Thyroid gland (tissue), 4 donors: ENCODE results near the gene TRIM36.

ENCODE experiments used
- CTCF ChIP-seq, 6 experiments: fragments of 200-600 bp in 3 of 6; fragments of 450-650 bp in 3 of 6; sonication (generic) in 3 of 6; IDR thresholded peaks; one replicate each; pipeline ENCODE4 v1.5.1; 2016 to 2019; ENCODE audit warnings: antibody characterized with exemption in 6 of 6, mild to moderate bottlenecking in 2 of 6, inconsistent platforms in 1 of 6, moderate library complexity in 1 of 6
- POLR2A ChIP-seq, 2 donors: fragments of 450-650 bp; IDR thresholded peaks; one replicate each; pipeline ENCODE4 v1.6.1; 2017; ENCODE audit warnings: antibody characterized with exemption in 2 of 2, mild to moderate bottlenecking in 2 of 2, moderate library complexity in 1 of 2

- TF ChIP-seq CTCF (IDR thresholded peaks at IDR 0.05), result no peak
- no peak for TF ChIP-seq POLR2A (IDR thresholded peaks at IDR 0.05)
These were observed 60.4 kb downstream of the TRIM36 start for GRCh38 chr5:115109356-115109755.
